ENCODE measurements around the gene REC114. TPM values are rescaled to one million over a fixed set of nuclear protein-coding genes. Genes with fewer than 3 reads are reported as not detected.

Gene REC114
- total and polyA plus RNA-seq, 9 of the 15 experiments (the other 6 are each of a cell fraction or from before 2014, with no cell fraction given), result 0.07 to 0.24 TPM; not detected in 7

DNA sequence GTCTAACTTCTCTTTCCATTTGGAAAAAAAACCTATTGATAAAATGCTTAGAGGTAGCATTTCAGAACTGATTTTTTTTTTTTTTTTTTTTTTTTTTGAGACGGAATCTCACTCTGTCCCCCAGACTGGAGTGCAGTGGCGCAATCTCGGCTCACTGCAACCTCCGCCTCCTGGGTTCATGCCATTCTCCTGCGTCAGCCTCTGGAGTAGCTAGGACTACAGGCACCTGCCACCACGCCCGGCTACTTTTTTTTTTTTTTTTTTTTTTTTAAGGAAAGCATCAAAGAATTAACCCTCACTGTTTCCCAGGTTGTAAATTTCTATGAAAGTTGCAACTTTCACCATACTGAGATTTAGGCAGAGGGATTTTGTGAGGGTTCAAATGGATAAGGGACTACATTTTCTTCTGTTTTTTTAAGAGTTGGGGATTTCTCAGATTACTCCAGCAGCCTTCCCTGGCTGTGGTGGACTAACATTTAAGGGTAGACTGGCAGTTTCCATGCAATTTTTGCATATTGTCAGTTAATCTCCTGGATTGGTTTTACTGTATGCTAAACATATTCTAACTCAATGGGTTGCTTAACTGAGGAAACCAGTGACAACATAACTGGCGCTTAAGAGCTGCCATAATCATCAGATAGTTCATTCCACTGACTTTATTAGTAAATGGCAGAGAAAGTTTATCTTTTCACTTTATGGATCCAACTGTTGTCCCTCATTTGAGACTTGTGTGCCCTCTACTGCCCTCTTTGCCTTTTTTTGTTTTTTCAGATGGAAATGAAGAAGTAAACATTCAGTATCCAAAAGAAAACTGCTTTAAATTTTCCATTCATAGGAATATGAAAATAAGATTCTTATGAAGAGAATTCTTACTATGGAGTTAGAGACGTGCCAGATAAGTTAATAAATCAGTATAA, 96.5 kb downstream of the REC114 start (continued):
- TF ChIP-seq CTCF (IDR thresholded peaks at IDR 0.05 in 2 of 3, conservative IDR thresholded peaks at IDR 0.05 in 1 of 3; ENCODE audit: insufficient read depth in 2 of 3, low read depth in 1 of 3, low read length in 3 of 3) (peak in 2 of 3 experiments; percentile 16 to 35; a peak in 1 of 6 replicates), NBN (IDR thresholded peaks at IDR 0.05; ENCODE audit: low read depth) (no peak)

- TF ChIP-seq POLR2A (conservative IDR thresholded peaks at IDR 0.05) (no peak), ZNF586 (CRISPR knock-in tag; conservative IDR thresholded peaks at IDR 0.05) (no peak), LEF1 (IDR thresholded peaks at IDR 0.05) (no peak)
- no TSS peak for BruUV-seq (replicated peaks)
- ChIA-PET CTCF (ENCODE audit: low intra/inter-chr PET ratio) (interaction anchor here (0.6 kb wide), 1 partner anchor 81 kb away, joined by 3 read pairs; no protein-coding TSS in a partner anchor), POLR2A (interaction anchor here (0.6 to 1.0 kb wide), 2 partner anchors 10 to 405 kb away, joined by 4 to 5 read pairs; no protein-coding TSS in a partner anchor)
- WGBS (ENCODE audit: insufficient coverage, low coverage, missing lambda C conversion rate), result 0% methylated on average over 3 of the region's 3 CpGs
- Histone ChIP-seq H3K9me3 (replicated peaks; ENCODE audit: control insufficient read depth, insufficient read depth, low read depth, low read length) (no peaks in the 10 kb centered on the region), H3K9me1 (ENCODE audit: control insufficient read depth, insufficient read depth, low read length) (no peaks in the 10 kb centered on the region), H3K27me3 (ENCODE audit: control insufficient read depth in 2 of 2, insufficient read depth in 2 of 2, low read length in 2 of 2) (peaks cover 0 to 6% of the 10 kb centered on the region in 2 experiments; a peak in 2 of 5 replicates), H3K9ac (ENCODE audit: insufficient read depth in 1 of 2, low read depth in 2 of 2, low read length in 2 of 2) (no peak overlapping the region), H3K4me2 (ENCODE audit: insufficient read depth, low read length) (no peak overlapping the region), H3K4me3 (no peak overlapping the region), H3K4me1 (replicated peaks in 1 of 2; ENCODE audit: control insufficient read depth in 2 of 2, insufficient read depth in 2 of 2, low read length in 2 of 2) (no peaks in the 10 kb centered on the region), H3K36me3 (ENCODE audit: control insufficient read depth, insufficient read depth, low read length) (no peaks in the 10 kb centered on the region), H3K27ac (ENCODE audit: extremely low read depth, low read depth, low read length) (no peak overlapping the region), H3K79me2 (ENCODE audit: control insufficient read depth, insufficient read depth, low read length) (no peaks in the 10 kb centered on the region), H4K20me1 (replicated peaks; ENCODE audit: control insufficient read depth, insufficient read depth, low read length) (no peaks in the 10 kb centered on the region), H2AFZ (ENCODE audit: low read depth, low read length) (no peak overlapping the region)
- intact Hi-C loops (cut with micrococcal nuclease) (no loop called here), in situ Hi-C loops (cut with MboI) (loop anchor here (10.0 kb wide), 1 partner anchor 235 kb away; no protein-coding TSS in a partner anchor)
- no peak for DNase-seq (ENCODE audit: extremely low read depth in 1 of 4, low spot score in 3 of 4)
- no peak for FAIRE-seq
- ATAC-seq, result no peak
Measured at GRCh38 chr15:73540161-73540560, 97.2 kb downstream of the REC114 start.

All from K562 (cell line).